Measurements from ENCODE around the gene EFTUD2.

- TF ChIP-seq CTCF (IDR thresholded peaks at IDR 0.05) (no peak), POLR2A (IDR thresholded peaks at IDR 0.05) (no peak), POLR2AphosphoS5 (IDR thresholded peaks at IDR 0.05) (no peak), EP300 (IDR thresholded peaks at IDR 0.05; ENCODE audit: low read depth) (no peak)
These were observed 12.2 kb downstream of the EFTUD2 start for GRCh38 chr17:44887016-44887415.
